Activated naive CD4-positive, alpha-beta T cell treated with anti-CD3 and anti-CD28 coated beads, Interleukin-2, amount 50 U/mL, for 16 hours (primary cell): ENCODE results near the gene DERL2.
"Not testable (repeated sequence)": the region's sequence is repeated elsewhere in the genome, so short reads cannot be mapped to it uniquely, and the experiment has no call there.

Source experiments
- DNase-seq: peaks from one replicate; pipeline ENCODE4 v3.0.0-alpha.2; 2020

DERL2 gene

DNA sequence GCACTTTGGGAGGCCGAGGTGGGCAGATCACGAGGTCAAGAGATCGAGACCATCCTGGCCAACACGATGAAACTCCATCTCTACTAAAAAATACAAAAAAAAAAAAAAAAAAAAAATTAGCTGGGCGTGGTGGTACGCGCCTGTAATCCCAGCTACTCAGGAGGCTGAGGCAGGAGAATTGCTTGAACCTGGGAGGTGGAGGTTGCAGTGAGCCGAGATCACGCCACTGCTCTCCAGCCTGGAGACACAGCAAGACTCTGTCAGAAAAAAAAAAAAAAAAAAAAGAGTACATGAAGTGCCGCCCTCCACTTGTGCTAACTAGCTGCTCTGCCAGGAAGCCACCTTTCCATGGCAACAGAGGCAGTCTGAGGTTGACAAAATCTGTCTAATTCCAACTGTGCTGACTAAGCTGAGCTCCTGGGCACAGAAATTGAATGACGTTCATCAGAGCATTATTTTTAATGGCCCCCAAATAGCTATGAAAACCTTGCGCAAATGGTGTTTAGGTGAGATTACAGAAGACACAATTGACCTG is 50.1 kb downstream of the DERL2 start:
- DNase-seq: not testable (repeated sequence)

DNA sequence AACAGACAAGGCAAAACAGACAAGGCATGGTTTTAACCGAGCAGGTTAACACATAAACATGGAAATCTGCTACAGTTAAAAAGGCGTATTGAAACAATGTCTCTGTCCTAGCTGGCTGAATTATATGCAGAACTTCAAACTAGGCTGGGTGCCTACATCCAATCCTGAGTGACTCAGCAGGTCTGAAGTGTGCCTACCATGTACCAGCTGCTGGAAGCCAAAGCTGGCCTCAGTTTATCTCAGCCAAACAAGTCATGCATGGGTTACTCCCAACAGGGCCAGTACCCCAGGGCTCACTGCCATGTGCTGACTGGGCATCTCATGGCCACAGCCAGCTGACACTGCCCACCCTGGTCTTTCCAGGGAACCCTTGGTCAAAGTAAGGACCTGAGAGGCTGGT is 51.0 kb downstream of the DERL2 start:
- no peak for DNase-seq

DNA sequence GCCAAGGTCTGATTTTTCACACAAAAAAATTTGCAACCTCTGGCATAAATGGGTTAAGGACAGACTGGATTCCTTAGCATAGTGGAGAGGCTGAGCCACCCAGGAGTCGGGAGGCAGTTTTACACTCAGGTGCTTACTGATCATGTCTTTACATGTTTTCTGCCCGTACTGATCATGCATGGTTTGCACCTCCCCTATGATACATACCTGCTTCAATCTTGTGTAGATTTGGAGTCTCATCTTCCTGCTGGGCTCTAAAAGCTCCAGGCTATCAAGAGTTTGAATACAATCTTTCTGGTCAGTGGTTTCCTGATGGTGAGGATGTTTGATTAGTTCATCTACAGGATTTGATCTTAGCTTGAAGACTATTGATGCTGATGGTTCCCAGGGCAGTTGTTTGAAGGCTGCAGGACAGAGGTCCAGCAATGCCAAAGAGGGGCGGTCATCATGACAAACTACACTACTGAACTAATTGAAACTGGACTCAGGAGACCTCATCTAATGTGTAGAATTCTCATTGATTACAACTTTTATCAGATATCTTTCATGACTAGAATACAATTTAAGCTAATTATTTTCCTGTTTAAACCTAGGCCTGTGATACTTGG is 53.9 kb downstream of the DERL2 start:
- no peak for DNase-seq

DNA sequence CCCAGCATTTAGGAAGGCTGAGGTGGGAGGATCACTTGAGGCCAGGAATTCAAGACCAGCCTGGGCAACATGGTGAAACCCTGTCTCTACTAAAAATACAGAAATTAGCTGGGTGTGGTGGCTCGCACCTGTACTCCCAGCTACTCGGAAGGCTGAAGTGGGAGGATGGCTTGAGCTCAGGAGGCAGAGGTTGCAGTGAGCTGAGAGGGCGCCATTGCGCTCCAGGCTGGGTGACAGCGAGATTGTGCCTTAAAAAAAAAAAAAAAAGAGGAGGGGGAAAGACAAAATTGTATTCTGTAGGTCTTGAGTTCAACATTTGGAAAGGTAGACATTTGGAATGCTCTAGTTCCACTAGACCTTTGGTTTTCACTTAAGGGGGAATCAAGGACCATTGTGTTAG is 54.7 kb downstream of the DERL2 start:
- DNase-seq: not testable (repeated sequence)

DNA sequence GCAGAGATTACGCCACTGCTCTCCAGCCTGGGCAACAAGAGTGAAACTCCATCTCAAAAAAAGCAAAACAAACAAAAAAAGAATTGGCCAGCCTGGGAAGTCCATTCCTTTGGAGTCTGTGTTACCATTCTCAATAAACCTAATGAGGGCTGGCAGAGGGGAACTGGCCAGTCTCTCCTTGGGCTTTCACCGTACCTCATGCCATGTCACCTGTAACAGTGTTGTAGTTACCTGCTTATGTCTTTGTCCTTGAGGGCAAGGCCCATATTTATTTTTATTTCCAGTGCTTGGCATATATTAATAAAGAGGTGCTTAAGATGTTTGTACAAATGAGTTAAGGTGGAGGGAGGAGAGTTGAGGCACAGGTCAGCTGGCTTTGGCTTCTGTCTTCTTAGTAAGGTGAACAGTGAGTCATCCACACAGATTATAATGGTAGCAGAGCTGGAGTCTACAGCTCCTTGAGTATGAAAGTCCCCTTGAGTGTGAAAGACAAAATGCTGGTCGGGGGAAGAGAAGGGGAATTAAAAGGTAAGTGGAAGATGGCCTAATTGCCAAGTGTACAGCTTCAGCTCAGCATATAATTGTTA is 55.5 kb downstream of the DERL2 start:
- no peak for DNase-seq

DNA sequence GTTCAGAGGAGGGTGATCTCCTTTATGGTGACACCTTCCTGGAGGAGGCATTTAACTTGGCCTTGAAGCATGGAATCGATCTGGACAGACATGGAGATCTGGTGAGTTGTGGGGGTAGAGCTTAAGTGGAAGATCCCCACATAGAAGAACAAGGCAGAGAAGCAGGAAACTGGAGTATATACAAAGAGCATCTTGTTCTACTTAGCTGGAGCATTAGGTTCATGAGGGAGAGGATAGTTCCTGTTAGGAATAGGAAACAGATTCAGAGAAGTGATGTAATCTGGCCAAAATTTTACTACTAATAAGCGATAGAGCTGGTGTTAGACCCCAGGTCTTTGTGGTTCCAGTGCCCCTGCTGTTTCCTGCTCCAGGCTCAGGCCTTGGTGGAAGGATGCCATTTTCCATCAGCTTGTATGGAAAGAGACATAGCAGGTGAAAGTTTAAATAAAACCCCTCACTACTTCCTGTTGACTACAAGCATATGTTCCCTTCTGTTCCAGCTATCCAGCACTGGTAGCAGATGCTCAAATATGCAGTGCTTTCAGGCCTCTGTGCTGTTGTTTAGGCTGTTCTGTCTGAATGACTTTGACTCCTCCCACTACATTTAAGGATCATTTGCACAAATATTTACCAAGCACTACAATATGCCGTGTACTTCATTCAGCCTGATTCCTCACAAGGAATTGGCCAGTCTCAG is 56.6 kb downstream of the DERL2 start:
- no peak for DNase-seq

GRCh38 chr17:5425826-5426225 is 60.2 kb downstream of the DERL2 start:
- DNase-seq: no peak

GRCh38 chr17:5424909-5425308 is 61.1 kb downstream of the DERL2 start:
- DNase-seq: no peak

GRCh38 chr17:5422505-5422904 is 63.5 kb downstream of the DERL2 start:
- no peak for DNase-seq
